HL-60/S4 treated with retinoic acid at 250 ng/mL for 4 days and 3 days (cell line): ENCODE results near the gene NFXL1.
"Not testable (repeated sequence)": the region's sequence is repeated elsewhere in the genome, so short reads cannot be mapped to it uniquely, and the experiment has no call there.

Source experiments
- in situ Hi-C: fragments of 300-500 bp; cut with MboI; formaldehyde crosslinking; loops from 2 replicates; pipeline ENCODE4 v1.7.0; 2022; ENCODE audit warnings: low sequenced_read_pairs

The NFXL1 gene

DNA sequence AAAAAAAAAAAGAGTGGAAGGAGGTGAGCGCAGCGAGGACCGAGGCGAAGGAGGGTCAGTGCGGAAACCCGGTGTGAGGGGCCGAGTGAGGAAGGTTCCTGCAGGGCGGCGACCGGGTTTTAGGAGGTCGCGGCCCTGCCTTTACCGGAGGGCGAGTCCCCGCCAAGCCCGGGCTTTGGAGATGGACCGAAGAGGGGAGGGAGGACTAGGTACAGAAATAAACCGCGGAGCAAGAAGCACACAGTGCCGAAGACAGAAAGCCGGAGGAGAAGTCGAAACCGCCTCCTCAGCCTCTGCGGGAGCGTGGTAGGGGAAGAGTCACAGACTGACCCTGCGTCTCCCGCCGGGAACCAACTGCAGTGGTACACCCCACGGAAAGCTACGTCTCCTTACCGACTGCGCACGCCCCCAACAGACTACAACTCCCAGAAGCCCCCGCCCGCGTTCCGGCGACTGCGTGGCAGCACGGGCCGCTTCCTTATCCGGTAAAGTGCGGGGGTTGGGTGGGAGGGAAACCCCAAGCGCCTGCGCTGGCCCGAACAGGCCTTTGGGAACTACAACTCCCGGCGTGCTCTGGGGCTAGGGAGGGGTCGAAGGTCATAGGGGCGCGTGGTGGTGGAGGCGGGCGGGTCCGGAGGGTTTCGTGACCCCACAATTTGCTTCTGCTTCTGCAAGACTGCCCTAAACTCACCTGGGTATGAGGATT, at the start of gene NFXL1:
TSS of gene NFXL1 (minus strand) at position 364 of the 706 bp plus-strand sequence. CDS start 380 bp downstream, outside the sequence.
- in situ Hi-C loops = no loop called here

- in situ Hi-C loops = no loop called here
Measured at GRCh38 chr4:47954677-47955076, 40.3 kb upstream of the NFXL1 start.

GRCh38 chr4:47954245-47954644, 39.9 kb upstream of the NFXL1 start:
- in situ Hi-C loops = no loop called here

GRCh38 chr4:47945930-47946726, 31.7 kb upstream of the NFXL1 start:
- in situ Hi-C loops = no loop called here

GRCh38 chr4:47942081-47942819, 27.9 kb upstream of the NFXL1 start:
- in situ Hi-C loops = no loop called here

DNA sequence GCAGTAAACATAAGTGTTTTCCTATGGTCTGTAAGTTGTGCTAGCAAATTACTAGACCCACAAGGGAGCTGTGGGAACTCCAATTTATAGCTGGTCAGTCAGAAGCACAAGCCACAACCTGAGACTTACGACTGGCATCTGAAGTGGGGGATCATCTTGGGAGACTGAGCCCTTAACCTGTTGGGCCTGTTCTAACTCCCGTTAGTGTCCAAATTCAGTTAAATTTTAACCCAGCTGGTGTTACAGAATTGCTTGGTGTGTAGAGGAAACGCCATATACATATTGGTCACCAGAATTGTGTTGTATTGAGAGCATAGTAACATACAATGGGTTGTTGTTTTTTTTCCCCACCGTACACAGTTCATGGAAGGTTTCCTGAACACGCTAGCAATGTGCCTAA, 25.1 kb upstream of the NFXL1 start:
- in situ Hi-C loops = no loop called here

DNA sequence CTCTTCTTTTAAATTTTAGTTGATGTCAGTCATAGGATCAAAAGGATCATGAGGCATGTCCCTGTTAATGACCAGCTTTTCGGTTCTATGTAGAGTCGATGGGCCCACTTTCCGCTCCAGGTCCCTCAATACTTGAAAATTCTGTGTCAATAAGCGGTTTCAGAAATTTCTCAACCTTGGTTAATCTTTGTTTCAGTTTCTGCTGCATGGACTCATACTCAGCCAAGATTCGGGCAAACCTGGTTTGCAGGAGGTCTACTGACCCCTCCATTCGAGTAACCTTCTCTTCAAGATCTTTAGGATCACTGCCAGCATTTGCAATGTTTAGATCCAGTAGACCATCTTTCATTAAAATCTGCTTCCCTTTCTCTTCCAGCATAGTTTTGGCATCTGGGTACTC, 22.0 kb upstream of the NFXL1 start:
- in situ Hi-C loops = no loop called here

GRCh38 chr4:47933840-47934239, 19.5 kb upstream of the NFXL1 start:
- in situ Hi-C loops = no loop called here

DNA sequence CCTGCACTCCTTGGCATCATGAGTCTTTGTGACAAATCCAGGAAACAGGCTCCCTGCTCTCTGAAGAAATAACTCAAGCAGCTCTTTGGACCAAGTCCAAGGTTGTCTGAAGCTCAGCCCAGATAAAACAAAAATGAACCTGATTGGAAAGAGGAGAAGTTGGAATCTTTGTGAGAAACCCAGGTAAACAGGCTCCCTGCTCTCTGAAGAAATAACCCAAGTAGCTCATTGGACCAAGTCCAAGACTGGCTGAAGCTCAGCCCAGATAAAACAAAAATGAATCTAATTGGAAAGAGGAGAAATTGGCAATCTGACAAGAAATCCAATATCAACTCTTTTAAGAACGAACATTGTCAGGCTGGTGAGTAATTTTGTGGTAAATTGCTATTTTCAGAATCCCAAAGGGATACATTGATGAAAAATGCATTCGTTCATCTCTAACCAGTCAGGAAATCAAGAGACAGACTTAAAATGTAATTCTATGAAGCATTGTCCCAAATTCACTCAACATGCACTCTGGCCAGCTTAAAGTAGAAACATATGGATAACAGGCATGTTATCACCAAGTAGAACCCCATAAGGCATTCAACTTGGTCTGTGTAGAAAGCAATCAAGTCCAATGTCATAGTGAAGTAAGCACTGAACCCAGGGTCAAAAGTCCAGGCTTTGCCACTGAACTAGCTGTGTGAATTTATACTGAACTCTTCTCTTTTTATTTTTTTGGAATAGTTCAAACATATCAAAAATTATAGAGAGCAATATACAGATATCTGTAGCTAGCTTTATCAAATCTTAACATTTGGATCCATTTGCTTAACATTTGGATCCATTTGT, 16.8 kb upstream of the NFXL1 start:
- in situ Hi-C loops = no loop called here

DNA sequence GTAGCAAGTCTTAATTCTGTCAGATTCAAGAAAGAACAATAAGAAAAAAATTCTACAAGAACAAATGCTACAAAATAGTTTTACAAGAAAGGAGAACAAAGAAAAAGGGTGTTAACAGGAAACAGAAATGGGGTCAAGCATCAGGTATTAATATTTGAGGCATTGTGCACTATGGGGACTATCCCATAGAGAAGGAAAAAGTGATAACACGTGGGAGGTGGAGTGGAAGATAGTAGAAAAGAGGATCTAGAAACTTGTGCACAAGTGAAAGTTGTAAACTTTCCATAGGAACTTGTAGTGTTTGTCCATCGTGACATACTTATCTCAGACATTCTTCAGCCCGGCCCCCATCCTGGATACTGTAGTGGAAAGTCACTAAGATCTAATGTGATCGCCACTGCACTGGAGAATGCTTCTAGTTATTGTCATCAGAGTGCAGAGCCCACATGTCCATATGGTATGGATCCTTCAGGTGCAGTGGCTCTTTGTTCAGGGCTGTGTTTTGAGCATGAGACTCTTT, 15.4 kb upstream of the NFXL1 start:
- in situ Hi-C loops = no loop called here

DNA sequence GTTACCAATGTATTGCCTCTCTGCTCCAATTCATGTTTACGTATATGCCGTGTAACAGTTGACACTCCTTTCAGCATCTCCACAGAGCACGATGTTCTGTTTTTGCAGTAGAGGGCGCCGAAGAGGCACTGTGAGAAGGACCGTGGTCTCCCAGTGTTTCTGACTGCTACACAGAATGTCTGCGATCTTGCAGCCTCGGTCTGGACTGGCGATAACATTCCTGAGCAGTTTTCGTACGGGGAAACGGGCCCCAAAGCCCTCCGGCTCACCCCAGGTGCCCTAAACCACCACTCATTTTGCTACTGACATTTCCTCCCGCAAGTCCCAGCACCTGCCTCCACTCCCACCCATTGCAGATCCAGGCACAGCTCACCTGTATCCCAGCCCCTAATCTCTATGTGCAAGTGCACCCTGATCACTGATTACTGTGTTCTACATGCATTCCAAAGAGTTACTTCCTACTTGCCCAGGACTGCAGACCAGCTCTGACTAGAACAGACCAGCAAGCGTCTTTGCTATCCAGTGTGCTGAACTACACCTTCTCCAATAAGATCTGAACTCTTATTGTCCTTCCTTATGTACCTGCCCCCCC, 12.4 kb upstream of the NFXL1 start:
- in situ Hi-C loops = no loop called here

GRCh38 chr4:47923261-47923608, 8.9 kb upstream of the NFXL1 start:
- in situ Hi-C loops = not testable (repeated sequence)

DNA sequence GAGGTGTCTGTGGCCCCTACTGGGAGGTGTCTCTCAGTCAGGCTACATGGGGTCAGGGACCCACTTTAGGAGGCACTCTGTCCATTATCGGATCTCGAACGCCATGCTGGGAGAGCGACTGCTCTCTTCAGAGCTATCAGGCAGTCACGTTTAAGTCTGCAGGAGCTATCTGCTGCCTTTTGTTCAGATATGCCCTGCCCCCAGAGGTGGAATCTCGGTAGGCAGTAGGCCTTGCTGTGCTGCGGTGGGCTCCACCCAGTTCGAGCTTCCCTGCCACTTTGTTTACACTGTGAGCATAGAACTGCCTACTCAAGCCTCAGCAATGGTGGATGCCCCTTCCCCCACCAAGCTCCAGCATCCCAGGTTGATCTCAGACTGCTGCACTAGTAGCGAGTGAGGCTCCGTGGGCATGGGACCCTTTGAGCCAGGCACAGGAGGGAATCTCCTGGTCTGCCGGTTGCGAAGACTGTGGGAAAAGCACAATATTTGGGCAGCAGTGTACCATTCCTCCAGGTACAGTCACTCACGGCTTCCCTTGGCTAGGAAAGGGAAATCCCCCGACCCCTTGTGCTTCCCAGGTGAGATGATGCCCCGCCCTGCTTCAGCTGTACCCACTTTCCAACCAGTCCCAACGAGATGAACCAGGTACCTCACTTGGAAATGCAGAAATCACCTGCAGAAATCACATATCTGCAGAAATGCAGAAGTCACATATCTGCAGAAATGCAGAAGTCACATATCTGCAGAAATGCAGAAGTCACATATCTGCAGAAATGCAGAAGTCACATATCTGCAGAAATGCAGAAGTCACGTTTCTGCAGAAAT, 8.3 kb upstream of the NFXL1 start:
- in situ Hi-C loops = not testable (repeated sequence)

- in situ Hi-C loops = not testable (repeated sequence)
Measured at GRCh38 chr4:47917163-47917562, 2.8 kb upstream of the NFXL1 start.

DNA sequence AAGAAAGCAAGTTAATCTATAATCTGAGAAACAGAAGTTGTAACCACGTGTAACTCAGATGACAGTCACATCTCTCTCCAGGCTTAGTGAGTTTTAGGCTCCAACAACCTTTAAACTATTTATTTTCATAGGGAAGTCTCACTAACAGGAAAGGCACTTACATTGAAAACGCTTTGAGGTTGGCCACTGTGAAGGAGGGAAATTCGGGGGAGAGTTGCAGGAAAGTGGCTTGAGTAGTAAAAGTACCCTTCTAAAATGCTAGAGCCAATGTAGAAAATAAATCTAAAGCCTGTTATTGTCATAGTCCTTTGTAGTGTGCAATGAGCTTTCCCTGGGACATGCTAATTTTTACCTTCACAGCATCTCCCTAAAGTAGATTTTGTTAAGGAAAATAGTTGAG, 995 bp upstream of the NFXL1 start:
- in situ Hi-C loops = no loop called here

GRCh38 chr4:47914926-47915237, 499 bp upstream of the NFXL1 start:
- in situ Hi-C loops = no loop called here

- in situ Hi-C loops = no loop called here
Measured at GRCh38 chr4:47913861-47914219, 543 bp downstream of the NFXL1 start.

DNA sequence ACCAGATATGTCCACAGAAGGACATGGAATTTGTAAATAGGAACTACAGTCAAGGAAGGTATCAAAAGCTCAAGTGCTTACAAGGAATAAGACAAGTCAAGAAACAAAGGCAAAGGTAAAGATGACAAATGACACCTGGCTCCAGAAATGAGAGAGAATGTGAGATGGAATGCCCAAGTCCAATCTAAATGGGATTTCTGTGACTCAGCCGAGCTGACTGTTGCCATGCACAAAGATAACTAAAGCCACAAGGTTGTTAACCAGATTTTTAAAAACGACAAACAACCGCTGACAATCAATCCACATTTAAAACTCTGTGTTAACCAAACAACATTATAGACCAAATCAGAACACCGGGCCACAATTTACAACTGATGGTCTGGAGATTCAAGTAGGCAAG, 1.1 kb downstream of the NFXL1 start:
- in situ Hi-C loops = no loop called here

- in situ Hi-C loops = no loop called here
Measured at GRCh38 chr4:47907089-47907646, 7.2 kb downstream of the NFXL1 start.
